Tibial nerve (tissue), 4 donors: Measurements from ENCODE around the gene INO80.

Experiments
- EP300 ChIP-seq, 2 donors: sonication (generic); formaldehyde crosslinking; IDR thresholded peaks; one replicate each; pipeline ENCODE4 v1.6.1; 2017; ENCODE audit warnings: antibody characterized with exemption in 2 of 2, mild to moderate bottlenecking in 1 of 2
- POLR2A ChIP-seq, 2 donors: fragments of 450-650 bp; IDR thresholded peaks; one replicate each; pipeline ENCODE4 v1.6.1; 2017; ENCODE audit warnings: antibody characterized with exemption in 2 of 2, mild to moderate bottlenecking in 2 of 2, moderate library complexity in 2 of 2
- TF ChIP-seq, protein P1 (sequence below), 5 experiments: fragments of 200-600 bp in 3 of 5; fragments of 450-650 bp in 2 of 5; sonication (generic) in 3 of 5; IDR thresholded peaks; one replicate each; pipeline ENCODE4 v1.5.1; 2016 to 2019; ENCODE audit warnings: antibody characterized with exemption in 5 of 5, mild to moderate bottlenecking in 3 of 5, moderate library complexity in 2 of 5

DNA sequence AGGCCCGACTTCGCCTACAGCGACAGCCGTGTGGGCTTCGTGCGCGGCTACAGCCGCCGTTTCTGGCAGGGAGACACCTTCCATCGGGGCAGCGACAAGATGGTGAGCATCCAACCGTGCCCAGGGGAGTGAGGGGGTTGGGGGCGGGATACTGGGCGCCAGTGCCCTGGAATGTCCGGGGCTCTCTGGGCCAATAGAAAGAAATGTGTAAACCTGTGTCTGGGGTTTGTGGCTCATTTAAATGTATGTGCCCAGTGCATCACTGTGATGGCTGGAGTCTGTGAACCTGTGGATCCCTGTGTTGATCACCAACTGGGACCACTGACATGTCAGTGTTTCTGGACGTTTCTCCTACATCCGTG lies 162.4 kb downstream of the INO80 start:
- TF ChIP-seq, protein P1, sequence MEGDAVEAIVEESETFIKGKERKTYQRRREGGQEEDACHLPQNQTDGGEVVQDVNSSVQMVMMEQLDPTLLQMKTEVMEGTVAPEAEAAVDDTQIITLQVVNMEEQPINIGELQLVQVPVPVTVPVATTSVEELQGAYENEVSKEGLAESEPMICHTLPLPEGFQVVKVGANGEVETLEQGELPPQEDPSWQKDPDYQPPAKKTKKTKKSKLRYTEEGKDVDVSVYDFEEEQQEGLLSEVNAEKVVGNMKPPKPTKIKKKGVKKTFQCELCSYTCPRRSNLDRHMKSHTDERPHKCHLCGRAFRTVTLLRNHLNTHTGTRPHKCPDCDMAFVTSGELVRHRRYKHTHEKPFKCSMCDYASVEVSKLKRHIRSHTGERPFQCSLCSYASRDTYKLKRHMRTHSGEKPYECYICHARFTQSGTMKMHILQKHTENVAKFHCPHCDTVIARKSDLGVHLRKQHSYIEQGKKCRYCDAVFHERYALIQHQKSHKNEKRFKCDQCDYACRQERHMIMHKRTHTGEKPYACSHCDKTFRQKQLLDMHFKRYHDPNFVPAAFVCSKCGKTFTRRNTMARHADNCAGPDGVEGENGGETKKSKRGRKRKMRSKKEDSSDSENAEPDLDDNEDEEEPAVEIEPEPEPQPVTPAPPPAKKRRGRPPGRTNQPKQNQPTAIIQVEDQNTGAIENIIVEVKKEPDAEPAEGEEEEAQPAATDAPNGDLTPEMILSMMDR (IDR thresholded peaks at IDR 0.05), result no peak
- no peak for TF ChIP-seq POLR2A (IDR thresholded peaks at IDR 0.05)
- no peak for TF ChIP-seq EP300 (IDR thresholded peaks at IDR 0.05)
